K562 (cell line): Measurements from ENCODE around the gene NPTXR. TPM values are rescaled to one million over a fixed set of nuclear protein-coding genes. Genes with fewer than 3 reads are reported as not detected.
A peak's percentile ranks its signal among the peaks of the same experiment; 100 is the strongest.

Experiments used
- ATAC-seq: fragments of 200-7000 bp; cut with Tn5 transposase; 3 replicates; pipeline ENCODE4 v1.9.1; 2020; ENCODE audit warnings: moderate library complexity
- BruUV-seq: library from RNA; stranded (reverse); fragments of 400-500 nt; replicated peaks from 2 replicates; lab custom pipeline; 2021; lab: Mats Ljungman, UMichigan
- CTCF ChIA-PET: fragments of 300-600 bp; formaldehyde crosslinking; extraction: SDS; loops from one replicate; lab custom pipeline; 2021; ENCODE audit warnings: low intra/inter-chr PET ratio; lab: Yijun Ruan, JAX
- POLR2A ChIA-PET: fragments of 300-600, 350-650 bp; sonication (Branson Sonifier 250); formaldehyde crosslinking; extraction: SDS; loops from one replicate; lab custom pipeline; 2021; ENCODE audit warnings: antibody characterized with exemption, inconsistent platforms; lab: Yijun Ruan, JAX
- DNase-seq, 4 experiments: peaks; one replicate each; pipeline versions ENCODE4 v3.0.0 to v3.0.0-alpha.2; 2011 to 2018; ENCODE audit warnings: low spot score in 3 of 4, mixed read lengths in 3 of 4; ENCODE audit errors: extremely low read depth in 1 of 4
- FAIRE-seq: peaks from 2 replicates; lab custom pipeline; 2011; peaks lifted over from hg19 to GRCh38; lab: Jason Lieb, UNC
- H2AFZ ChIP-seq: 2 replicates; pipeline ENCODE4 v1.6.0; 2011; ENCODE audit warnings: low read depth, low read length, control low read depth, inconsistent platforms
- H3K27ac ChIP-seq: fragments of 200-600 bp; 3 replicates; pipeline ENCODE4 v1.8.0; 2011; ENCODE audit warnings: low read depth, mild to moderate bottlenecking, control low read depth, inconsistent platforms, low read length, moderate library complexity, mixed read lengths; ENCODE audit errors: extremely low read depth
- H3K27me3 ChIP-seq, 2 experiments: fragments of 300-600 bp in 1 of 2; 2 replicates in 1 of 2; 3 replicates in 1 of 2; pipeline versions ENCODE4 v1.6.0 to v1.8.0; 2011; ENCODE audit warnings: inconsistent platforms in 2 of 2, low read length in 2 of 2, mild to moderate bottlenecking in 1 of 2, mixed read lengths in 1 of 2, moderate library complexity in 1 of 2; ENCODE audit not compliant: control insufficient read depth in 2 of 2, insufficient read depth in 2 of 2
- H3K36me3 ChIP-seq: fragments of 300-600 bp; 3 replicates; pipeline ENCODE4 v1.8.0; 2011; ENCODE audit warnings: mild to moderate bottlenecking, low read length, inconsistent platforms; ENCODE audit not compliant: control insufficient read depth, insufficient read depth
- H3K4me1 ChIP-seq, 2 experiments: fragments of 200-600 bp in 1 of 2; replicated peaks in 1 of 2; 2 replicates in 1 of 2; 3 replicates in 1 of 2; pipeline versions ENCODE4 v1.5.1 to v1.8.0; 2011; ENCODE audit warnings: inconsistent platforms in 2 of 2, low read length in 2 of 2, mild to moderate bottlenecking in 1 of 2, mixed read lengths in 1 of 2, moderate library complexity in 1 of 2; ENCODE audit not compliant: control insufficient read depth in 2 of 2, insufficient read depth in 2 of 2
- H3K4me2 ChIP-seq: 2 replicates; pipeline ENCODE4 v1.6.1; 2011; ENCODE audit warnings: low read length, control low read depth, inconsistent platforms, mixed read lengths; ENCODE audit not compliant: insufficient read depth
- H3K4me3 ChIP-seq: fragments of 200-600 bp; sonication (generic), shearing (Covaris generic); 2 replicates; pipeline ENCODE4 v1.5.1; 2016; ENCODE audit warnings: control low read depth, inconsistent platforms
- H3K79me2 ChIP-seq: fragments of 200-600 bp; 3 replicates; pipeline ENCODE4 v1.8.0; 2011; ENCODE audit warnings: low read length, inconsistent platforms; ENCODE audit not compliant: control insufficient read depth, insufficient read depth
- H3K9ac ChIP-seq, 2 experiments: 2 replicates each; pipeline versions ENCODE4 v1.6.0 to v1.6.1; 2011; ENCODE audit warnings: low read depth in 2 of 2, low read length in 2 of 2, control low read depth in 1 of 2, inconsistent platforms in 1 of 2, mild to moderate bottlenecking in 1 of 2, mixed read lengths in 1 of 2; ENCODE audit not compliant: insufficient read depth in 1 of 2
- H3K9me1 ChIP-seq: one replicate; pipeline ENCODE4 v1.6.0; 2011; ENCODE audit warnings: inconsistent platforms, mild to moderate bottlenecking, low read length, moderate library complexity; ENCODE audit not compliant: control insufficient read depth, insufficient read depth
- H3K9me3 ChIP-seq: replicated peaks from 2 replicates; pipeline ENCODE4 v1.5.1; 2011; ENCODE audit warnings: low read depth, low read length, inconsistent platforms; ENCODE audit not compliant: control insufficient read depth, insufficient read depth
- H4K20me1 ChIP-seq: replicated peaks from 2 replicates; pipeline ENCODE4 v1.6.1; 2011; ENCODE audit warnings: low read length, inconsistent platforms, mixed read lengths; ENCODE audit not compliant: control insufficient read depth, insufficient read depth
- ARHGAP35 ChIP-seq: fragments of 450-650 bp; IDR thresholded peaks from 2 replicates; pipeline ENCODE4 v1.6.1; 2018; ENCODE audit not compliant: partially characterized antibody
- CHD4 ChIP-seq: fragments of 200-600 bp; sonication (generic); IDR thresholded peaks from 3 replicates; pipeline ENCODE4 v1.6.1; 2012; ENCODE audit warnings: low read depth, mild to moderate bottlenecking, mixed read lengths, low read length, inconsistent platforms; ENCODE audit not compliant: insufficient read depth, insufficient replicate concordance, poor library complexity, severe bottlenecking
- HMGN3 ChIP-seq: IDR thresholded peaks from 2 replicates; pipeline ENCODE4 v1.6.1; 2011; ENCODE audit warnings: borderline replicate concordance, low read depth, mild to moderate bottlenecking, mixed read lengths, low read length; ENCODE audit not compliant: insufficient read length; ENCODE audit errors: extremely low read depth
- PHB ChIP-seq: fragments of 250-450 bp; sonication (Bioruptor Pico); IDR thresholded peaks from 2 replicates; pipeline ENCODE4 v1.5.0; 2021
- REST ChIP-seq, 2 experiments: fragments of 450-650 bp; formaldehyde crosslinking in 1 of 2; IDR thresholded peaks; 2 replicates each; pipeline versions ENCODE4 v1.4.0 to v1.6.1; 2014 to 2020; ENCODE audit warnings: mild to moderate bottlenecking in 2 of 2, borderline replicate concordance in 1 of 2, low read depth in 1 of 2
- SMAD1 ChIP-seq: fragments of 150-350 bp; IDR thresholded peaks from 2 replicates; pipeline ENCODE4 v1.6.1; 2014; ENCODE audit warnings: low read length, low read depth; ENCODE audit not compliant: partially characterized antibody
- ZBTB49 ChIP-seq: sonication (generic); formaldehyde crosslinking; IDR thresholded peaks from 2 replicates; pipeline ENCODE4 v1.8.0; 2022; ENCODE audit warnings: missing genetic modification reagents, mild to moderate bottlenecking, borderline replicate concordance
- ZNF263 ChIP-seq: sonication (generic); formaldehyde crosslinking; IDR thresholded peaks from 2 replicates; pipeline ENCODE4 v1.8.0; 2022; ENCODE audit warnings: mild to moderate bottlenecking, missing genetic modification reagents, borderline replicate concordance
- ZNF384 ChIP-seq: IDR thresholded peaks from 2 replicates; pipeline ENCODE4 v1.6.1; 2012; ENCODE audit warnings: low read depth, low read length, improper control_type of control experiment
- ZNF79 ChIP-seq: fragments of 250-450 bp; sonication (Bioruptor Pico); IDR thresholded peaks from 2 replicates; pipeline ENCODE4 v1.4.0; 2020; ENCODE audit warnings: low read depth, mild to moderate bottlenecking, moderate library complexity
- WGBS: fragments of 100-300 bp; shearing (Covaris generic); methylation state at CpG from one replicate; pipeline ENCODE4 v1.1.6; 2016; ENCODE audit warnings: low coverage, mixed read lengths; ENCODE audit not compliant: insufficient coverage; ENCODE audit errors: missing lambda C conversion rate; 5-methylcytosine and 5-hydroxymethylcytosine counted together
- in situ Hi-C: fragments of 300-500 bp; cut with MboI; formaldehyde crosslinking; loops from 4 replicates; pipeline ENCODE4 v1.15.0; 2018; ENCODE audit warnings: inconsistent platforms, mixed read lengths
- intact Hi-C: fragments of 100-400 bp; cut with micrococcal nuclease; formaldehyde crosslinking; loops from 2 replicates; pipeline ENCODE4 v1.14.2; 2022
- polyA plus RNA-seq, 8 experiments: library from polyadenylated mRNA; depleted of rRNA in 4 of 8; stranded (reverse) in 5 of 8; unstranded in 3 of 8; fragments of >200 nt; fragmentation: Nextera tagmentation in 2 of 8; fragmentation: Illumina TruSeq in 1 of 8; extraction: Ambion mirVana in 2 of 8; extraction: Trizol in 1 of 8; gene quantifications; 2 replicates each; pipeline versions ENCODE4 v1.2.1 to v1.2.3, GENCODE V29; 2011 to 2014; ENCODE audit warnings: inconsistent platforms in 1 of 8, missing spikeins in 1 of 8
- total RNA-seq, 7 experiments: library from RNA; depleted of rRNA in 6 of 7; stranded (reverse); fragments of >200 nt in 6 of 7; fragmentation: Illumina TruSeq in 2 of 7; extraction: Trizol in 2 of 7; gene quantifications; 2 replicates each; pipeline versions ENCODE4 v1.2.1 to v1.2.3, GENCODE V29; 2011 to 2021; ENCODE audit warnings: low replicate concordance in 1 of 7

Gene NPTXR
- total and polyA plus RNA-seq, 9 of the 15 experiments (the other 6 are each of a cell fraction or from before 2014, with no cell fraction given) = 0.01 to 3.1 (median 1.1) TPM

GRCh38 chr22:38784856-38785255, 59.0 kb downstream of the NPTXR start:
- Histone ChIP-seq H3K36me3 (no peaks in the 10 kb centered on the region), H3K27ac (peak overlapping the region; percentile 87), H2AFZ (no peak overlapping the region), H3K9ac (peak overlapping the region in 1 of 2 experiments; percentile 56; a peak in 2 of 4 replicates), H3K27me3 (no peaks in the 10 kb centered on the region), H3K9me3 (no peaks in the 10 kb centered on the region), H3K4me1 (peaks cover 57 to 63% of the 10 kb centered on the region in 2 experiments), H3K4me2 (peak overlapping the region; percentile 66), H3K79me2 (no peaks in the 10 kb centered on the region; the same call in 2 of the 3 replicates), H4K20me1 (no peaks in the 10 kb centered on the region), H3K4me3 (no peak overlapping the region), H3K9me1 (no peaks in the 10 kb centered on the region)
- ATAC-seq = no peak
- no peak for FAIRE-seq
- BruUV-seq = no TSS peak
- WGBS = 90% methylated on average over 5 of the region's 5 CpGs
- intact Hi-C loops (no loop called here), in situ Hi-C loops (no loop called here)
- ChIA-PET CTCF (no interaction called here), POLR2A (interaction anchor here (0.6 to 1.6 kb wide), 3 partner anchors 10 to 1638 kb away, joined by 3 to 6 read pairs (median 3); partner anchors contain the start of gene NPTXR)
- no peak for DNase-seq
- TF ChIP-seq ZNF263 (CRISPR knock-in tag) = no peak
- no peak for TF ChIP-seq HMGN3
- TF ChIP-seq ARHGAP35 = no peak
- no peak for TF ChIP-seq ZNF384
- no peak for TF ChIP-seq REST (IDR thresholded peaks at IDR 0.05; ENCODE audit: borderline replicate concordance)
- no peak for TF ChIP-seq REST (CRISPR knock-in tag; IDR thresholded peaks at IDR 0.05; ENCODE audit: low read depth)
- TF ChIP-seq ZNF79 (CRISPR knock-in tag) = no peak
- no peak for TF ChIP-seq SMAD1
- TF ChIP-seq PHB = no peak
- TF ChIP-seq CHD4 = no peak
- no peak for TF ChIP-seq ZBTB49 (CRISPR knock-in tag)
